IPS-NIHi11 (cell line): ENCODE results near the gene RASSF5.
"Not testable (repeated sequence)": the region's sequence is repeated elsewhere in the genome, so short reads cannot be mapped to it uniquely, and the experiment has no call there.

ENCODE experiments used
- DNase-seq: peaks from one replicate; pipeline ENCODE4 v3.0.0; 2012; ENCODE audit warnings: mixed read lengths, low spot score

RASSF5 gene

DNA sequence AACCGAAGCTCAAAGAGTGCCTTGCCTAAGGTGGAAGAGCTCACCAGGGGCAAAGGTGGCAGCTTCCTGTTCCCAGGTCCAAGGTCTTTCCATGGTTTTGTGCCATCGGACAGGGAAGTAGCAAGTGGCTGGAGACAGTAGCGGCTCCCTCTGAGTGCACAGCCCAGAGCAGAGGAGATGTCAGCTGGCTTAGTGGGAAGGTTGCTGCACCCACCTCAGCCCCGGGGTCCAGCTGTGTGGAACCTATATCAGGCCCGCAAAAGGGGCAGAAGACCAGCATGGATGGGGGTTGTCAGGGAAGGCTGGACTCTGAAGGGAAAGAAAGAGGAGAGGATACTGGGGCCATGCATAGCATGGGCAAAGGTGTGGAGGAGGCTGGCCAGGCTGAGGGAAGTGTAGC is 30.2 kb upstream of the RASSF5 start:
- DNase-seq: no peak

DNA sequence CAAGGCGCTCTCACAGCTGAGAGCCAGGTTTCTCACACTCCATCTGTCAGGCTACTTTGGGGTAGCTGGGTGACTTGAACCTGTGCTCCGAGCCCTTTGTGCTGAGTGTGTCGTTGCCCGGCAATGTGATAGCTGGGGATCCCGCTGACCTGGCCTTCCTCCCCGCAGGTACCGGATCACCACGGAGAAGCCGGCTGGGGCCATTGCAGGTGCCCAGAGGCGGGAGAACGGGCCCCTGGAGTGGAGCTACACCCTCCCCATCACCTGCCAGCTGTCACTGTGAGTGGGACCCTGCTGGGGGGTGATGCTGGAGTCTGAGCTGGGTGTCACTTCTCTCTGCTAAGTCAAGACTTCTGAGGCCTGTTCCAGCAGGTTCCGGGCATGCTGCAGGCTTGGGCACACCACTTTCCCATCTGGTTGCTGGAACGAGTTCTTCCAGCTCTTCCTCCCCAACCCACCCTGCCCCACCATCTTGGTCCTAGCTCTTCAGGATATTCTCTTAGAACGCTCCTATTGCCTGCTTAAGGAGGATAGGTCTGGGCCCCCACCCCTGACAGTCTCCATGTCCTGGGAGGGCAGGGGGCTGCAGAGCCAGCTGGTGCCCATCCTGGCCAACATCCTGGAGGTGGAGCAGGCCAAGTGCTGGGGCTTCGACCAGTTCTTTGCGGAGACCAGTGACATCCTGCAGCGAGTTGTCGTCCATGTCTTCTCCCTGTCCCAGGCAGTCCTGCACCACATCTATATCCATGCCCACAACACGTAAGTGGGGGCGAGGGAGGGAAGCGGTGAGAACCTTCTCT is 29.6 kb upstream of the RASSF5 start:
- DNase-seq: no peak

- DNase-seq: no peak
Measured at GRCh38 chr1:206478746-206479145, 28.6 kb upstream of the RASSF5 start.

- peak; percentile 93 for DNase-seq
Measured at GRCh38 chr1:206479183-206480125, 27.9 kb upstream of the RASSF5 start.

DNA sequence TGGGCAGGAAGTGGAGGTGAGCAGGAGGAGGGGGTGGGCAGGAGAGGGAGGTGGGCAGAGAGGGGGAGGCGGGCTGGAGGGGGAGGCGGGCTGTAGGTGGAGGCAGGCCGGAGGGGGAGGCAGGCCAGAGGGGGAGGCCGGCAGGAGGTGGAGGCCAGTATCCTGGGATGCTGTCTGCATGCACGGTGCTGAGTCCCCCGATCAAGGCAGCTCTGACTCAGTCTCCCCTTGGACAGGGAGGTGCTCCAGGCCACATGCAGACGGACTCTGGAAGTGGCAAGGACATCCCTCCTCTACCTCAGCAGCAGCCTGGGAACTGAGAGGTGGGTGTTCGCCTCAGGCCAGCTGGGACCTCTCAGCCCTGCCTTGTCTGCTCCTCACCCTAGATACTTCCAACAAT is 27.1 kb upstream of the RASSF5 start:
- no peak for DNase-seq

GRCh38 chr1:206482611-206483010 is 24.7 kb upstream of the RASSF5 start:
- DNase-seq: no peak

DNA sequence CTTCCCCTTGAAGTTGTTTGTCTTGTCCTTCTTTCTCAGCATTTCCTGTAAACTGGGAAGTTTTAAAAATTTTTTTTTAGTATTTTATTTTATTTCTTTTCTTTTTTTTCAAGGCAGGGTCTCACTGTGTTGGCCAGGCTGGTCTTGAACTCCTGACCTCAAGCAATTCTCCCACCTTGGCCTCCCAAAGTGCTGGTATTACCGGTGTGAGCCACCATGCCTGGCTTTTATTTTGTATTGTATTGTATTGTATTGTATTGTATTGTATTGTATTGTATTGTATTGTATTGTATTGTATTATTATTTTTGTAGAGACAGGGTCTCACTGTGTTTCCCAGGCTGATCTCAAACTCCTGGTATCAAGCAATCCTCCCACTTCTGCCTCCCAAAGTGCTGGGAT is 23.5 kb upstream of the RASSF5 start:
- not testable (repeated sequence) for DNase-seq

- DNase-seq: no peak
Measured at GRCh38 chr1:206484901-206485300, 22.4 kb upstream of the RASSF5 start.

DNA sequence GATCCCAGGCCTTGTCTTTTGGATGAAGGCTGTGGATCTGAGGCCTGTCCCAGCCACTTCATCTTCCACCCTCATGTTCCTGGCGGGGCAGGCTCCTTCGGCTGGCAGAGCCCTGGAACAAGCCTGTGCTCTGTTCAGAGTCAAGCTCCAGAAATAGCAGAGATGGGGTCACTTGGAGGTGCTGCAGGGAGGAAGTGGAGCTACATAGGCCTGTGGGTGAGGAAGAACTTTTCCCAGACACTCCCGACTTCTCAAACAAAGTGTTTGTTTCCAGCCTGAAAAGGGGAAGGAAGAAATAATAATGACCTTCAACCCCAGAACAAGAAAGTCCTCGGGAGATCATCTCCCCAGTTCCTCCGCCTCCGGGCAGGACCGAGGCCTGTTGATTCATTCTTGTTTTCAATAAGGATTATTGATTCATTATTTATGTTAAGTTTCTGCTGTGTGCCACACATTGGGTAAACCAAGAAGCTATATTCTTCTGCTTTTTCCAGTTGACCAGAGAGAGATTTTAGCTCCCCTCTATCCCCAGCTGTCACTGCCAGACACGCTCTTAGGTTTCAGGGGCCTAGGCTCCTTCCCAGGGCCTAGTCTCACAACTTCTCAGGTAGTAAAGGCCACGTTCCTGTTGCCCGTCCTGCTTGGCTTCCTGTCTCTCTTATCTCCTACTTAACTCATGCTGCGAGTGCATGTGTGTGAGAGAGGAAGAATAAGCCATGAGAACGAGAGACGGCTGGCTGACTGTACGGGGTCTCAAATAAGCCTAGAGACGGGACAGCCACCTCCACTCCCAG is 20.1 kb upstream of the RASSF5 start:
- no peak for DNase-seq

- no peak for DNase-seq
Measured at GRCh38 chr1:206487970-206488369, 19.4 kb upstream of the RASSF5 start.

DNA sequence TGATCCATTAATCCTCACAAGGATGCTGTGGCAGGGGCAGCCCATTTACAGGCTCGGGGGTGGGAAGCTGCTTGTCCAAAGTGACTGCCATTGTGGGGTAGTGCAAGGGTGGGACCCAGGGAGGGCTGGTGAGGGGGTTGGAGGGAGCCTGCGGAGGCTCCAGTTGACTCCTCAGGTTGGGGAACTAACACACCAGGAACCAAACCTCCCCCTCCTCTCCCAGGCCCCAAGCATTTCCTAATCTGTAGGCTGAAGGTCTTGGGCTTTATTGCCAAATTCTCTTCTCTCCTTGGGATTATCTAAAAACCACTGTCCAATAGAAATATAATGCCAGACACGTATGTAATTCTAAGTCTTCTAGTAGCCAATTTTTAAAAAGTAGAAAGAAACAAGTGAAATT is 18.9 kb upstream of the RASSF5 start:
- DNase-seq: no peak

DNA sequence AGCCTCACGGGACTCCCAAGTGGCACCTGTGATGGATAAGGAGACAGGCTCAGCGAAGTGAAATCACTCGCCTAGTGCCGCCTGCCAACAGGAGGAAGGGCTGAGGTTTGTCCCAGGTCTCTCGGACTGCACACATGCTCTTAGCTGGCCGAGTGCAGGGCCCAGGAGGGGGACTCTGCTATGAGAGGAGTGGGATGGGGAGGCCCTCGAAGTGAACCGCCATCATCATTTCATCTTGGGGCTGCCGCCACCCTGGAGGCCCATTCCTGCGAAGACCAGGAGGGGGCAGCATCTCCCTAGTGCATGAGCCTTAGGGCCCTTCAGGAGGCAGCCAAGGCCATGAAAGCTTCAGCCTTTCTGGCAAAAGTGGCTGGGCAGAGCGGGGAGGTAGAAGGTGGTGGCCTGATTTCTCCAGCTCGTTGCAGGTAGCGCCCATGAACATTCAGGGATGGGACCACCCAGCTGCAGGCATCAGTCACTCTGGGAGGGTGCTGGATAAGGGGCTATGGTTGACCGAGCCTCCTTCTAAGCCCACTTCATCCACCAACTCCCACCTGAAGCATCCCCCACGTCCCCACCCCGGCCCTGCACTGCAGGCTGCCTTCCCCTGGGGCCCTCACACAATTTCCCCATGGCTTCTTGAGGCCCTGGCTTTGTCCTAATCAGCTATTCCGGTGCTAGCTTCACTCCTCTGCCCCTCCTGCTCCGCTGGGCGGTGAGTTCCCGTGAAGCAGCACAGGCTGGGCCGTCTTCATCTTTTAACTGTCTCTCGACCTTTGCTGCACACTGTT is 17.2 kb upstream of the RASSF5 start:
- DNase-seq: peak; percentile 96

GRCh38 chr1:206490771-206491405 is 16.4 kb upstream of the RASSF5 start:
- DNase-seq: no peak

DNA sequence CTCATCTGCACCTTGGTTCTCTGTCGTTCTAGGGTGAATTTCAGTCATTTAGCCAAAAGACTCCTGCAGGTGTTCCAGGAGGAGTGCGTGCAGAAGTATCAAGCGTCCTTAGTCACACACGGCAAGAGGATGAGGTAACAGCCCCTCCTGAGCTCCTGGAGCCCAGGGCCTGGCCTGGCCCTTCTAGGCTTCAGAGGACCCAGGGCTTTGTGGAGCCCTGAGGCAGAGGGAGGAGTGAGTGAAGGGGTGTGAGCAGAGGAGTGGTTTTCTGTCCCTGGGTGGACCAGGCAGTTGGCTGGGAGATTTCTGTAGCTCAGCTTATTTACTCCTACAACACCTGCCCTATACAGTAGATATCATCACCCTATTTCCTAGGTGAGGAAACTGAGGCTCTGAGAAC is 15.7 kb upstream of the RASSF5 start:
- no peak for DNase-seq

DNA sequence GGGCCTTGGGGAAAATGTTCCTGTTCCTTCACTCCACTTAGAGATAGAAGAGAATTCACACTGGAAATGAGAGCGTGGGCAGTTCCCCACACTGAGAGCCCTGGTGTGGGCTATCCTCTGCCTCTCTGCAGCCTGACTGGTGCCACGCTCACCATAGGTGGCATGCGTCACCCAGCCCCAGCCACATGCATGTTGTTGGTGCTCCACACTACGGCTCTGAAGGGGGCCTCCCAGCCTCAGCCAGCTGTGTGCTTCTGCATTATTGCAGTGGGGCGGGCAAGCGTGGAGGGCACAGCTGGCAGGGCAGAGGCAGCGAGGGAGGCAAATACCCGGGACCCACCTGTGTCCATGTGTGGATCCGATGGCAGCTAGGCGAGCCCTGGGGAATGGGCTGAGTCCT is 14.7 kb upstream of the RASSF5 start:
- DNase-seq: no peak

GRCh38 chr1:206493279-206493678 is 14.1 kb upstream of the RASSF5 start:
- no peak for DNase-seq

DNA sequence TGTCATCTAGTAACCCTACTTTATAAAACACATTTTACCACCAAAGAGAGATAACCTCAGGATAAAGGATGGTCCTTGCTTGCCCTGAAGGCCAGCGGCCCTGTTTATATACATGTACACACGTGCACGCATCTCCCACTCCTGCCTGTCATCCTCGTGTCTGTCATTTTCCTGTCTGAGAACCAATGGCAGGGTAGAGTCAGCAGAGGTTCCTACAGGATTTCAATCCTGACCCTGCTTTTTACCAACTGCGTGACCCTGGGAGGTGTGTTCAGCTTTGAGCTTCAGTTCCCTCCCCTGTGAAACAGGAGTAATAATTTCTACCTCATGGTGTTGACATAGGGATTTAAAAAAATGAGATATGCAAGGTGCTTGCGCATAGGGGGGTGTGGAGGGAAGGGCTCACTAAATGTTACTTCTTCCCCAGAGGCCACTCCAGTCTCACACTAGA is 12.3 kb upstream of the RASSF5 start:
- no peak for DNase-seq

DNA sequence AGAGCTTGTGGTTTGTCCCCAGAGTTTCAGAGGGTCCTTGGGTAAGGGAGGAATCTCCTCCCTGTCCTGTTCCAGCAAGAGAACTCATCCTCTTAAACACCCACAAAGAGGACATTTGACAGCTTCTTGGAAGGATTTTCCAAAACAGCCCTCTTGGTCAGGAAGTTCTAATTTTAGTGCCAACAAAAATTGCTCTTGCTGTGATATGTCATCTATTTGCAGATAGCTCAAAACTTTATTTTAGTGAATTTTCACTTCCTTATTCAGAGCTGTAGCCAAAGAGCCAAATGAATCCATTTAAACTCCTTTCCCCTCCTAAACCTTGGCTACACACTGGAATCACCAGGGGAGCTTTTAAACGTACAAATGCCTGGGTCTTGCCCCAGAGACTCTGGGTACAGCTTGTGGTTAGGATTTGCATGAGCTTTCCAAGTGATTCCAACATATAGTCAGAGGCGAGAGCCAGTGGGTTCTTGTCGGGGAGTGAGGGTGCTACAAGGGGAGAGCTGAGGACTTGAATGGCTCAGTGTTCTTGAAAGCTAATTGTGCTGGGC is 11.8 kb upstream of the RASSF5 start:
- DNase-seq: no peak

GRCh38 chr1:206496131-206496793 is 11.1 kb upstream of the RASSF5 start:
- no peak for DNase-seq

- DNase-seq: no peak
Measured at GRCh38 chr1:206497363-206497762, 10.0 kb upstream of the RASSF5 start.
